HG03342 (cell line): ENCODE results near the gene CWC27.

Source experiments
- ATAC-seq: cut with Tn5 transposase; IDR thresholded peaks from one replicate; pipeline ENCODE4 v1.9.1; 2021; ENCODE audit warnings: mild to moderate bottlenecking, moderate library complexity; ENCODE audit not compliant: unreplicated experiment

Gene CWC27

DNA sequence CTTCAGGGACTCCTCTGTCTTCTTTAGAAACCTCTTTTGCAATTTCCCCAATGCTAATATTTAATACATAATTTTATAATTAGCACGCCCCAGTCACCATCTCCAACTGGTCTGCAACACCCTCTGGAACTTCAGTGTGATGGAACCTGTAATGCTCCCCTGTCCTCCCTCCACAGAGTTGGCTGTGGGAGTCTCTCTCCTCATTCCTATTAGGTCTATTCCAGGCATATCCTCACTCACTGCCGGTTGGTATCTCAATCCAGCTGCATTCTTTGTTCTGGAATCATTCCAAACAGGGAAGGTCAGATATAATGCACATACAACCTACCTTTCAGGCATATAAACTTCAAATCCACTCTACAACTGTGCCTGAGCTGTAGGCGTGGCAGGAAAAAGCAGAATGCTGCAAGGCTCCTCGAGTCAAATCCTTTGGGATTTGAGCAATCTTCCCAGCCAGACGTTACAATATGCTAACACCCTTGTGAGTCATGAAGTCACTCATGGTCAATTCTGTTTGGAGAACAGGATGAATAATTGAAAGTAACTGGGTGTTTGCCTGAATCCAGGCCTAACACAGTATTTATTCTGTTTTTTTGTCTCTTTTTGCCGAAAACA, 293.8 kb downstream of the CWC27 start:
- no peak for ATAC-seq

GRCh38 chr5:65065001-65065511, 296.3 kb downstream of the CWC27 start:
- no peak for ATAC-seq

DNA sequence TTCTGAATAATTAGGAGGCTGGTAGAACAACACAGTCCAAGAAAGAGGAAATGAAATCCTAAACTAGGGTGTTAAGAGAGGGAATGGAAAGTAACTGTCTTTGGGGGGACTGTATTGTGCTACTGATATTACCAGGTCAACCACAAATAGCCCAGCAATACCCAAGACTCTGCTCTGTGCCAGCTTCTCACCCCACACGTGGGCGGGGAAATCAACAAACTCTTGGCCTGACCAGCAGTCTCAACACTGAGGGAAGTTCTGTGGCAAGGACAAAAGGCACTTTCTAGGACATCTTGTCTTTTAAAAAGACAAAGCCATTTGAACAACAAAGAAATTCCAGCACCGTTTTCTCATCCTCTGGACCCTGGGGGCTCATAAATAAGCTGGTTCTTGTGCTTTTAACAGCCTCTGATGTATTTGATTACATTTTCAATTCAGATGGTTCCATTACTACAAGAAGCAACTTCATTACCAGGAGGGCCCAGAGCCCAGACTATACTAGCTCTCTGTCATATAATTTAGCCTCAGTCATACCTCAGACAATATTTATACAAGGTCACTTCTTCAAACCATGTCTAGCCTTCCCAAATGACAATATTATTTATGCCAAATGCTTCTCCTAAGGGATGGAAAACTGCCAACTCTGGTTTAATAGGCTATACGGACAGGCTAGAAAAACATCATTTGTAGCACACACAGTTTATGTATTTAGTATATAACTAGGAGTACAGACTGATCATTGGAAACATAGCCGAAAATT, 297.8 kb downstream of the CWC27 start:
- peak; percentile 62 for ATAC-seq

GRCh38 chr5:65067147-65067506, 298.4 kb downstream of the CWC27 start:
- ATAC-seq: no peak
